Naive B cell (primary cell): ENCODE results near the gene ZNF20. TPM values are rescaled to one million over a fixed set of nuclear protein-coding genes. Genes with fewer than 3 reads are reported as not detected.
"Not testable (repeated sequence)": the region's sequence is repeated elsewhere in the genome, so short reads cannot be mapped to it uniquely, and the experiment has no call there.

ENCODE experiments used
- ATAC-seq, 2 donors: fragments of 150-1000 bp; cut with Tn5 transposase; 2 replicates each; pipeline ENCODE4 v1.10.0; 2021; ENCODE audit warnings: low read depth in 2 of 2, mild to moderate bottlenecking in 2 of 2, moderate library complexity in 2 of 2
- DNase-seq: peaks from one replicate; pipeline ENCODE4 v3.0.0; 2022
- H3K27ac Mint-ChIP-seq, 6 donors: one replicate each; pipeline ENCODE4 v1.8.0; 2020 to 2022; ENCODE audit warnings: mild to moderate bottlenecking in 6 of 6, mixed read lengths in 6 of 6, moderate library complexity in 5 of 6, inconsistent platforms in 2 of 6
- H3K27me3 Mint-ChIP-seq, 3 donors: one replicate each; pipeline ENCODE4 v1.8.0; 2021 to 2022; ENCODE audit warnings: mixed read lengths in 3 of 3, mild to moderate bottlenecking in 1 of 3
- H3K36me3 Mint-ChIP-seq, 2 donors: one replicate each; pipeline ENCODE4 v1.8.0; 2020 to 2022; ENCODE audit warnings: mixed read lengths in 2 of 2, inconsistent platforms in 1 of 2, mild to moderate bottlenecking in 1 of 2
- H3K4me1 Mint-ChIP-seq, 3 donors: one replicate each; pipeline ENCODE4 v1.8.0; 2020 to 2022; ENCODE audit warnings: mixed read lengths in 3 of 3, inconsistent platforms in 1 of 3, mild to moderate bottlenecking in 1 of 3, moderate library complexity in 1 of 3
- H3K4me3 Mint-ChIP-seq, 8 donors: one replicate each; pipeline ENCODE4 v1.8.0; 2020 to 2022; ENCODE audit warnings: mild to moderate bottlenecking in 8 of 8, mixed read lengths in 8 of 8, moderate library complexity in 8 of 8, inconsistent platforms in 2 of 8
- H3K9me3 Mint-ChIP-seq, 7 donors: one replicate each; pipeline ENCODE4 v1.8.0; 2020 to 2022; ENCODE audit warnings: mixed read lengths in 7 of 7, mild to moderate bottlenecking in 5 of 7, inconsistent platforms in 2 of 7, moderate library complexity in 1 of 7
- polyA plus RNA-seq, 6 donors: library from polyadenylated mRNA; unstranded; fragments of 300-500 nt; fragmentation: Illumina TruSeq; gene quantifications; one replicate each; pipeline ENCODE4 v1.2.3, GENCODE V29; 2021; ENCODE audit warnings: low read depth in 6 of 6

The ZNF20 gene
- polyA plus RNA-seq, 6 donors from 2014 or later = 1.8 to 5.5 (median 2.9) TPM

- peaks cover 0 to 8% of the 10 kb centered on the region in 2 donors for H3K36me3 Mint-ChIP-seq
- H3K4me1 Mint-ChIP-seq = peaks cover 10 to 22% (median 18%) of the 10 kb centered on the region in 3 donors
- no peak for ATAC-seq
- no peak for DNase-seq
- no peak overlapping the region for H3K4me3 Mint-ChIP-seq
- H3K27ac Mint-ChIP-seq = no peak overlapping the region
- H3K9me3 Mint-ChIP-seq = peaks cover 0 to 9% (median 2%) of the 10 kb centered on the region in 7 donors
- H3K27me3 Mint-ChIP-seq = peaks cover 0 to 5% (median 0%) of the 10 kb centered on the region in 3 donors
These were observed 44.9 kb downstream of the ZNF20 start for GRCh38 chr19:12095111-12095790.

GRCh38 chr19:12093777-12094176 lies 46.4 kb downstream of the ZNF20 start:
- peaks cover 0 to 5% (median 0%) of the 10 kb centered on the region in 3 donors for H3K27me3 Mint-ChIP-seq
- peaks cover 0 to 8% of the 10 kb centered on the region in 2 donors for H3K36me3 Mint-ChIP-seq

GRCh38 chr19:12092956-12093355 lies 47.2 kb downstream of the ZNF20 start:
- DNase-seq (no peak), ATAC-seq (no peak)
- Mint-ChIP-seq H3K27me3 (peaks cover 0 to 5% (median 0%) of the 10 kb centered on the region in 3 donors), H3K4me3 (peak overlapping the region; percentile 82 to 93 (median 86)), H3K4me1 (peaks cover 10 to 22% (median 18%) of the 10 kb centered on the region in 3 donors), H3K36me3 (peaks cover 0 to 4% of the 10 kb centered on the region in 2 donors), H3K27ac (peak overlapping the region in 2 of 6 donors; percentile 84 to 94), H3K9me3 (peaks cover 0 to 3% (median 0%) of the 10 kb centered on the region in 7 donors)

More at GRCh38 chr19:12093777-12094176, 46.4 kb downstream of the ZNF20 start:
- ATAC-seq = no peak
- H3K4me1 Mint-ChIP-seq = peaks cover 10 to 22% (median 18%) of the 10 kb centered on the region in 3 donors
- H3K27ac Mint-ChIP-seq = peak overlapping the region in 1 of 6 donors; percentile 84
- peaks cover 0 to 6% (median 2%) of the 10 kb centered on the region in 7 donors for H3K9me3 Mint-ChIP-seq
- peak overlapping the region in 5 of 8 donors; percentile 51 to 87 (median 82) for H3K4me3 Mint-ChIP-seq
- no peak for DNase-seq

- Mint-ChIP-seq H3K4me3 (peak overlapping the region; percentile 82 to 93 (median 88)), H3K27me3 (peaks cover 0 to 5% (median 0%) of the 10 kb centered on the region in 3 donors), H3K27ac (peak overlapping the region; percentile 37 to 94 (median 74)), H3K9me3 (peaks cover 0 to 4% (median 0%) of the 10 kb centered on the region in 7 donors), H3K4me1 (peaks cover 10 to 22% (median 18%) of the 10 kb centered on the region in 3 donors), H3K36me3 (no peaks in the 10 kb centered on the region)
- ATAC-seq = peak; percentile 82 to 83
- DNase-seq = peak; percentile 36
These were observed 47.9 kb downstream of the ZNF20 start for GRCh38 chr19:12092065-12092867.

- Mint-ChIP-seq H3K9me3 (peaks cover 0 to 4% (median 0%) of the 10 kb centered on the region in 7 donors), H3K4me3 (peak overlapping the region in 7 of 8 donors; percentile 31 to 93 (median 46)), H3K36me3 (no peaks in the 10 kb centered on the region), H3K4me1 (peaks cover 10 to 22% (median 18%) of the 10 kb centered on the region in 3 donors), H3K27me3 (peaks cover 0 to 5% (median 0%) of the 10 kb centered on the region in 3 donors), H3K27ac (no peak overlapping the region)
- DNase-seq (peak; percentile 36), ATAC-seq (peak in 1 of 2 donors; percentile 37)
These were observed 49.3 kb downstream of the ZNF20 start for GRCh38 chr19:12090807-12091206.

GRCh38 chr19:12085074-12085818 lies 54.9 kb downstream of the ZNF20 start:
- no peak overlapping the region for H3K27ac Mint-ChIP-seq
- peaks cover 0 to 26% (median 17%) of the 10 kb centered on the region in 7 donors for H3K9me3 Mint-ChIP-seq
- no peaks in the 10 kb centered on the region for H3K27me3 Mint-ChIP-seq
- peaks cover 0 to 6% (median 0%) of the 10 kb centered on the region in 3 donors for H3K4me1 Mint-ChIP-seq
- ATAC-seq (no peak), DNase-seq (no peak)
- no peak overlapping the region for H3K4me3 Mint-ChIP-seq
- H3K36me3 Mint-ChIP-seq = peaks cover 0 to 4% of the 10 kb centered on the region in 2 donors

GRCh38 chr19:12083336-12083735 lies 56.8 kb downstream of the ZNF20 start:
- not testable (repeated sequence) for ATAC-seq, H3K36me3 Mint-ChIP-seq, H3K4me3 Mint-ChIP-seq, DNase-seq, H3K27me3 Mint-ChIP-seq, H3K27ac Mint-ChIP-seq
- peaks cover 0 to 10% (median 0%) of the 10 kb centered on the region in 3 donors for H3K4me1 Mint-ChIP-seq
- H3K9me3 Mint-ChIP-seq = peaks cover 0 to 45% (median 31%) of the 10 kb centered on the region in 7 donors

Other genes with a start within 250 kb of the ZNF20 start
- 1 to 10 TPM in 5 of 6 donors, not detected in 1; 1.9 to 4.6 (median 3.3) TPM for gene ZNF700, start 215.2 kb downstream of the ZNF20 start, polyA plus RNA-seq
- gene ZNF763, start 175.3 kb downstream of the ZNF20 start, polyA plus RNA-seq = 1 to 10 TPM in 5 of 6 donors, not detected in 1; 3.8 to 8.2 (median 6.0) TPM
- 10 to 100 TPM in 1 of 6 donors, 1 to 10 TPM in 5; 2.2 to 11.0 (median 5.0) TPM for gene ZNF433, start 104.7 kb downstream of the ZNF20 start, polyA plus RNA-seq
- gene ZNF878, start 87.4 kb downstream of the ZNF20 start, polyA plus RNA-seq = under 1 TPM in 2 of 6 donors, not detected in 4; 0.14 to 0.27 TPM
- 10 to 100 TPM in 5 of 6 donors, 1 to 10 TPM in 1; 6.5 to 44.1 (median 19.2) TPM for gene ZNF844, start 75.6 kb downstream of the ZNF20 start, polyA plus RNA-seq
- gene ZNF625, start 16.4 kb upstream of the ZNF20 start, polyA plus RNA-seq = 1 to 10 TPM in 2 of 6 donors, under 1 TPM in 3, not detected in 1; 0.47 to 1.2 (median 0.95) TPM
- gene ZNF136, start 22.7 kb upstream of the ZNF20 start, polyA plus RNA-seq = 10 to 100 TPM; 21.6 to 33.2 (median 25.2) TPM
- gene ZNF44, start 154.5 kb upstream of the ZNF20 start, polyA plus RNA-seq = 10 to 100 TPM; 13.9 to 21.7 (median 15.3) TPM
- 1 to 10 TPM; 2.6 to 6.0 (median 3.9) TPM for gene ZNF563, start 193.3 kb upstream of the ZNF20 start, polyA plus RNA-seq
- gene ZNF442, start 225.3 kb upstream of the ZNF20 start, polyA plus RNA-seq = 1 to 10 TPM in 5 of 6 donors, not detected in 1; 1.7 to 2.5 (median 2.1) TPM